Liver (tissue), 9 donors: Measurements from ENCODE around the gene EEIG1. TPM values are rescaled to one million over a fixed set of nuclear protein-coding genes. Genes with fewer than 3 reads are reported as not detected.
A peak's percentile ranks its signal among the peaks of the same experiment; 100 is the strongest.

Source experiments
- DNase-seq: peaks from one replicate; pipeline ENCODE4 v3.0.0-alpha.2; 2017; ENCODE audit warnings: low spot score
- H3K27ac ChIP-seq, 2 donors: one replicate each; pipeline ENCODE4 v1.7.0; 2013; ENCODE audit warnings: inconsistent platforms in 2 of 2, low read length in 2 of 2, control low read depth in 1 of 2, low read depth in 1 of 2, mild to moderate bottlenecking in 1 of 2
- H3K27me3 ChIP-seq, 4 donors: one replicate each; pipeline versions ENCODE4 v1.6.1 to v1.7.0; 2013; ENCODE audit warnings: low read length in 3 of 4, inconsistent platforms in 1 of 4, mild to moderate bottlenecking in 1 of 4, moderate library complexity in 1 of 4; ENCODE audit not compliant: control insufficient read depth in 4 of 4, insufficient read depth in 4 of 4
- H3K36me3 ChIP-seq, 4 donors: one replicate each; pipeline versions ENCODE4 v1.6.1 to v1.7.0; 2013; ENCODE audit warnings: low read length in 3 of 4, mild to moderate bottlenecking in 3 of 4, low read depth in 1 of 4, moderate library complexity in 1 of 4; ENCODE audit not compliant: control insufficient read depth in 4 of 4, insufficient read depth in 3 of 4
- H3K4me1 ChIP-seq, 4 donors: one replicate each; pipeline versions ENCODE4 v1.6.1 to v1.7.0; 2013; ENCODE audit warnings: low read length in 3 of 4, mild to moderate bottlenecking in 3 of 4, moderate library complexity in 1 of 4; ENCODE audit not compliant: control insufficient read depth in 4 of 4, insufficient read depth in 4 of 4
- H3K4me3 ChIP-seq, 3 donors: one replicate each; pipeline versions ENCODE4 v1.6.1 to v1.7.0; 2013; ENCODE audit warnings: low read length in 3 of 3, control low read depth in 1 of 3, low read depth in 1 of 3, mild to moderate bottlenecking in 1 of 3
- H3K9ac ChIP-seq, 2 donors: one replicate each; pipeline ENCODE4 v1.7.0; 2013; ENCODE audit warnings: low read length in 2 of 2, mild to moderate bottlenecking in 2 of 2, moderate library complexity in 2 of 2, control low read depth in 1 of 2, low read depth in 1 of 2
- H3K9me3 ChIP-seq, 4 donors: one replicate each; pipeline versions ENCODE4 v1.6.1 to v1.7.0; 2013; ENCODE audit warnings: low read length in 3 of 4; ENCODE audit not compliant: control insufficient read depth in 4 of 4
- ATF3 ChIP-seq: IDR thresholded peaks from 2 replicates; pipeline ENCODE4 v1.6.1; 2016; ENCODE audit warnings: antibody characterized with exemption
- CTCF ChIP-seq: fragments of 150-350 bp; IDR thresholded peaks from 2 replicates; pipeline ENCODE4 v1.5.1; 2017; ENCODE audit warnings: improper control_type of control experiment, low read depth, low read length; ENCODE audit not compliant: missing input control
- EGR1 ChIP-seq, 2 donors: IDR thresholded peaks; 2 replicates each; pipeline ENCODE4 v1.6.1; 2016 to 2018; ENCODE audit warnings: antibody characterized with exemption in 2 of 2, low read depth in 2 of 2
- FOXA1 ChIP-seq: IDR thresholded peaks from 2 replicates; pipeline ENCODE4 v1.6.1; 2016; ENCODE audit warnings: antibody characterized with exemption
- FOXA2 ChIP-seq: IDR thresholded peaks from 2 replicates; pipeline ENCODE4 v1.6.1; 2016; ENCODE audit warnings: antibody characterized with exemption
- GABPA ChIP-seq, 2 donors: IDR thresholded peaks in 1 of 2; conservative IDR thresholded peaks in 1 of 2; 2 replicates each; pipeline ENCODE4 v1.6.1; 2016; ENCODE audit warnings: antibody characterized with exemption in 2 of 2, mild to moderate bottlenecking in 1 of 2, moderate library complexity in 1 of 2
- HNF4A ChIP-seq, 2 donors: conservative IDR thresholded peaks; 2 replicates each; pipeline ENCODE4 v1.6.1; 2016; ENCODE audit warnings: antibody characterized with exemption in 2 of 2, mild to moderate bottlenecking in 2 of 2
- HNF4G ChIP-seq: IDR thresholded peaks from 2 replicates; pipeline ENCODE4 v1.6.1; 2016; ENCODE audit warnings: antibody characterized with exemption
- JUND ChIP-seq, 2 donors: IDR thresholded peaks; 2 replicates each; pipeline ENCODE4 v1.6.1; 2016; ENCODE audit warnings: antibody characterized with exemption in 2 of 2
- MAX ChIP-seq: IDR thresholded peaks from 2 replicates; pipeline ENCODE4 v1.6.1; 2016; ENCODE audit warnings: antibody characterized with exemption
- NR2F2 ChIP-seq: IDR thresholded peaks from 2 replicates; pipeline ENCODE4 v1.6.1; 2016; ENCODE audit warnings: antibody characterized with exemption
- RAD21 ChIP-seq, 2 donors: IDR thresholded peaks; 2 replicates each; pipeline ENCODE4 v1.6.1; 2016; ENCODE audit warnings: antibody characterized with exemption in 2 of 2, mild to moderate bottlenecking in 2 of 2
- REST ChIP-seq: IDR thresholded peaks from 2 replicates; pipeline ENCODE4 v1.6.1; 2016; ENCODE audit warnings: antibody characterized with exemption, mild to moderate bottlenecking
- RXRA ChIP-seq, 2 donors: IDR thresholded peaks; 2 replicates each; pipeline ENCODE4 v1.6.1; 2017 to 2018; ENCODE audit warnings: antibody characterized with exemption in 2 of 2, mild to moderate bottlenecking in 1 of 2
- SP1 ChIP-seq: IDR thresholded peaks from 2 replicates; pipeline ENCODE4 v1.6.1; 2018; ENCODE audit warnings: antibody characterized with exemption, mild to moderate bottlenecking
- TAF1 ChIP-seq: conservative IDR thresholded peaks from 2 replicates; pipeline ENCODE4 v1.6.1; 2016; ENCODE audit warnings: antibody characterized with exemption, mild to moderate bottlenecking
- YY1 ChIP-seq: IDR thresholded peaks from 2 replicates; pipeline ENCODE4 v1.6.1; 2016; ENCODE audit warnings: antibody characterized with exemption, mild to moderate bottlenecking
- ZBTB33 ChIP-seq: IDR thresholded peaks from 2 replicates; pipeline ENCODE4 v1.6.1; 2016; ENCODE audit warnings: antibody characterized with exemption
- WGBS: extraction: QIAGEN DNeasy Blood & Tissue Kit; methylation state at CpG from one replicate; pipeline ENCODE4 v1.1.7; 2013; 5-methylcytosine and 5-hydroxymethylcytosine counted together
- polyA plus RNA-seq, 2 donors: library from polyadenylated mRNA; stranded (reverse) in 1 of 2; unstranded in 1 of 2; fragments of 200-250 nt in 1 of 2; fragments of >200 nt in 1 of 2; fragmentation: Nextera tagmentation in 1 of 2; extraction: Ambion mirVana in 1 of 2; gene quantifications; one replicate each; pipeline versions ENCODE4 v1.2.1 to v1.2.3, GENCODE V29; 2013 to 2015
- total RNA-seq, 2 donors: library from RNA; depleted of rRNA; stranded (reverse); fragments of >200 nt; gene quantifications; one replicate each; pipeline ENCODE4 v1.2.3, GENCODE V29; 2014
- donor health status: healthy.
- donor health status: healthy.
- donor health status: healthy.
- donor health status: healthy.
- donor health status: healthy.

Gene EEIG1
- total and polyA plus RNA-seq, 4 donors = 4.9 to 14.3 (median 8.9) TPM

- TF ChIP-seq HNF4A (conservative IDR thresholded peaks at IDR 0.05) (peak; percentile 65 to 78), SP1 (peak; percentile 58), FOXA1 (peak; percentile 97), EGR1 (IDR thresholded peaks at IDR 0.05; ENCODE audit: low read depth in 2 of 2) (peak in 1 of 2 donors; percentile 83), REST (peak; percentile 45), CTCF (peak; percentile 76), FOXA2 (peak; percentile 98), HNF4G (no peak), MAX (peak; percentile 87), ZBTB33 (no peak), GABPA (IDR thresholded peaks at IDR 0.05 in 1 of 2, conservative IDR thresholded peaks at IDR 0.05 in 1 of 2) (peak in 1 of 2 donors; percentile 22), TAF1 (no peak), NR2F2 (peak; percentile 40), JUND (IDR thresholded peaks at IDR 0.05) (peak; percentile 99 to 100), RXRA (IDR thresholded peaks at IDR 0.05) (peak; percentile 60 to 90), ATF3 (peak; percentile 98), YY1 (peak; percentile 53), RAD21 (IDR thresholded peaks at IDR 0.05) (peak; percentile 73 to 89)
- Histone ChIP-seq H3K36me3 (no peaks in the 10 kb centered on the region), H3K4me3 (no peak overlapping the region), H3K4me1 (peaks cover 9 to 43% (median 30%) of the 10 kb centered on the region in 4 donors), H3K9ac (peak overlapping the region in 1 of 2 donors; percentile 37), H3K9me3 (no peaks in the 10 kb centered on the region), H3K27ac (peak overlapping the region; percentile 58 to 88), H3K27me3 (no peaks in the 10 kb centered on the region)
- DNase-seq = no peak
- WGBS = 31% methylated on average over 12 of the region's 12 CpGs
Measured at GRCh38 chr9:127955294-127956015, 25.3 kb downstream of the EEIG1 start.
